IPS DF 19.7 (cell line): ENCODE measurements around the gene PMM1.

ENCODE experiments used
- DNase-seq: peaks from one replicate; pipeline ENCODE4 v3.0.0-alpha.2; 2013; ENCODE audit warnings: low read depth, low spot score

PMM1 gene

GRCh38 chr22:41538583-41538982 lies 51.1 kb downstream of the PMM1 start:
- no peak for DNase-seq

- no peak for DNase-seq
Measured at GRCh38 chr22:41537203-41537602, 52.4 kb downstream of the PMM1 start.

GRCh38 chr22:41535244-41535643 lies 54.4 kb downstream of the PMM1 start:
- DNase-seq = no peak

GRCh38 chr22:41534219-41534618 lies 55.4 kb downstream of the PMM1 start:
- DNase-seq = no peak

- DNase-seq = no peak
Measured at GRCh38 chr22:41532908-41533825, 56.5 kb downstream of the PMM1 start.

GRCh38 chr22:41531715-41532477 lies 57.7 kb downstream of the PMM1 start:
- no peak for DNase-seq

- DNase-seq = no peak
Measured at GRCh38 chr22:41530890-41531714, 58.5 kb downstream of the PMM1 start.

GRCh38 chr22:41528938-41529561 lies 60.6 kb downstream of the PMM1 start:
- no peak for DNase-seq

- DNase-seq = no peak
Measured at GRCh38 chr22:41528132-41528766, 61.4 kb downstream of the PMM1 start.
